Ovary (tissue), 9 donors: ENCODE results near the gene CHADL. TPM values are rescaled to one million over a fixed set of nuclear protein-coding genes. Genes with fewer than 3 reads are reported as not detected.
"Not testable (repeated sequence)": the region's sequence is repeated elsewhere in the genome, so short reads cannot be mapped to it uniquely, and the experiment has no call there.

Experiments
- DNase-seq, 5 donors: peaks; one replicate each; pipeline ENCODE4 v3.0.0-alpha.2; 2019 to 2020
- H3K27ac ChIP-seq, 2 donors: fragments of 200-600 bp; one replicate each; pipeline versions ENCODE4 v1.5.1 to v1.8.0; 2019 to 2022
- H3K27me3 ChIP-seq: fragments of 200-600 bp; one replicate; pipeline ENCODE4 v1.8.0; 2022
- H3K36me3 ChIP-seq: fragments of 200-600 bp; sonication (generic); one replicate; pipeline ENCODE4 v1.5.1; 2019
- H3K4me1 ChIP-seq: one replicate; pipeline ENCODE4 v1.8.1; 2013; ENCODE audit warnings: mild to moderate bottlenecking, moderate library complexity; ENCODE audit not compliant: insufficient read depth
- H3K4me3 ChIP-seq: fragments of 200-600 bp; sonication (generic); one replicate; pipeline ENCODE4 v1.5.1; 2017
- H3K9me3 ChIP-seq, 2 donors: fragments of 200-600 bp in 1 of 2; sonication (generic) in 1 of 2; one replicate each; pipeline versions ENCODE4 v1.5.1 to v1.8.1; 2013 to 2019; ENCODE audit warnings: mild to moderate bottlenecking in 1 of 2, moderate library complexity in 1 of 2
- EP300 ChIP-seq: sonication (generic); formaldehyde crosslinking; IDR thresholded peaks from one replicate; pipeline ENCODE4 v1.6.1; 2017; ENCODE audit warnings: antibody characterized with exemption
- POLR2A ChIP-seq: fragments of 450-650 bp; IDR thresholded peaks from one replicate; pipeline ENCODE4 v1.6.1; 2017; ENCODE audit warnings: antibody characterized with exemption, mild to moderate bottlenecking, moderate library complexity
- WGBS, 3 donors: extraction: QIAGEN DNeasy Blood & Tissue Kit in 1 of 3; methylation state at CpG; one replicate each; pipeline versions ENCODE4 v1.1.5 to v1.1.7; 2013 to 2017; 5-methylcytosine and 5-hydroxymethylcytosine counted together
- intact Hi-C, 4 donors: fragments of 100-400 bp; cut with DNase I; formaldehyde crosslinking; loops; one replicate each; pipeline versions ENCODE4 v1.11.0 to v1.15.1; 2022 to 2023
- microRNA-seq, 3 donors: library from miRNA; unstranded; fragments of <30 nt; microRNA quantifications; one replicate each; pipeline versions ENCODE4 to v1.2.0, GENCODE V29; 2019 to 2020
- polyA plus RNA-seq, 2 donors: library from polyadenylated mRNA; stranded (reverse); fragments of 200-250 nt in 1 of 2; fragments of 350-450 nt in 1 of 2; fragmentation: Illumina TruSeq in 1 of 2; extraction: RNeasy Lipid Tissue Mini Kit (QIAGEN cat#74804) in 1 of 2; gene quantifications; one replicate each; pipeline ENCODE4 v1.2.3, GENCODE V29; 2013 to 2014
- small RNA-seq: library from RNA; depleted of rRNA; stranded (forward); fragments of <200 nt; gene quantifications from one replicate; pipeline ENCODE3, GENCODE V24; 2016
- total RNA-seq, 7 donors: library from RNA; depleted of rRNA in 2 of 7; stranded (reverse); fragments of >200 nt in 2 of 7; fragmentation: NEBNext Ultra II Directional in 3 of 7; extraction: Animal tissue kit (Norgen Biotek cat#: 25700) in 3 of 7; gene quantifications; one replicate each; pipeline versions ENCODE4 v1.1.0 to v1.2.4, GENCODE V29; 2016 to 2023
- TF ChIP-seq, protein P1 (sequence below), 3 donors: fragments of 450-650 bp in 2 of 3; fragments of 200-600 bp in 1 of 3; IDR thresholded peaks; one replicate each; pipeline versions ENCODE4 v1.5.1 to v1.8.0; 2016 to 2022; ENCODE audit warnings: antibody characterized with exemption in 3 of 3, mild to moderate bottlenecking in 1 of 3
- donor health status: DM: no; HTN: no; CAD: no; lungs with moderate emphysema.
- donor health status: DM: no; HTN: no; CAD: no.
- donor health status: Bipolar disorder and iron deficiency.
- donor health status: DM: yes; HTN: yes; CAD: no.
- donor health status: DM: no; HTN: no; CAD: no.
- donor health status: DM: yes; HTN: yes; CAD: no.

CHADL gene
- total and polyA plus RNA-seq, 9 donors, result 0.08 to 6.2 (median 2.6) TPM

DNA sequence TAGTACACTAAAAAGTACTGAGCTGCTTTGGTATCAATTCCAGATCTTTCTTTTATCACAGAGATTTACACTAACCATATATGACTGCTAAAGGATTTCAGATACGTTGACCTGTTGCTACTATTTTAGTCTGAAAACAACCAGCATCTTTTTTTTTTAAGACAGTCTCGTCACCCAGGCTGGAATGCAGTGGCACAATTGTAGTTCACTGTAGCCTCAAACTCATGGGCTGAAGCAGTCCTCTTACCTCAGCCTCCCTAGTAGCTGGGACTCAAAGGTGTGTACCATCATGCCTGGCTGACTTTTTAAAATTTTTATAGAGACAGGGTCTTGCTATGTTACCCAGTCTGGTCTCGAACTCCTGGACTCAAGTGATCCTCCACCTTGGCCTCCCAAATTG lies 59.8 kb downstream of the CHADL start:
- no peaks in the 10 kb centered on the region for H3K27me3 ChIP-seq
- 81 to 88% (median 86%) methylated on average over 3 of the region's 3 CpGs for WGBS, 3 donors
- no peaks in the 10 kb centered on the region for H3K36me3 ChIP-seq
- no peak overlapping the region for H3K27ac ChIP-seq
- TF ChIP-seq EP300 (no peak), POLR2A (no peak)
- TF ChIP-seq, protein P1, sequence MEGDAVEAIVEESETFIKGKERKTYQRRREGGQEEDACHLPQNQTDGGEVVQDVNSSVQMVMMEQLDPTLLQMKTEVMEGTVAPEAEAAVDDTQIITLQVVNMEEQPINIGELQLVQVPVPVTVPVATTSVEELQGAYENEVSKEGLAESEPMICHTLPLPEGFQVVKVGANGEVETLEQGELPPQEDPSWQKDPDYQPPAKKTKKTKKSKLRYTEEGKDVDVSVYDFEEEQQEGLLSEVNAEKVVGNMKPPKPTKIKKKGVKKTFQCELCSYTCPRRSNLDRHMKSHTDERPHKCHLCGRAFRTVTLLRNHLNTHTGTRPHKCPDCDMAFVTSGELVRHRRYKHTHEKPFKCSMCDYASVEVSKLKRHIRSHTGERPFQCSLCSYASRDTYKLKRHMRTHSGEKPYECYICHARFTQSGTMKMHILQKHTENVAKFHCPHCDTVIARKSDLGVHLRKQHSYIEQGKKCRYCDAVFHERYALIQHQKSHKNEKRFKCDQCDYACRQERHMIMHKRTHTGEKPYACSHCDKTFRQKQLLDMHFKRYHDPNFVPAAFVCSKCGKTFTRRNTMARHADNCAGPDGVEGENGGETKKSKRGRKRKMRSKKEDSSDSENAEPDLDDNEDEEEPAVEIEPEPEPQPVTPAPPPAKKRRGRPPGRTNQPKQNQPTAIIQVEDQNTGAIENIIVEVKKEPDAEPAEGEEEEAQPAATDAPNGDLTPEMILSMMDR (IDR thresholded peaks at IDR 0.05), result no peak
- H3K9me3 ChIP-seq, result no peaks in the 10 kb centered on the region
- no peak for DNase-seq
- no peaks in the 10 kb centered on the region for H3K4me1 ChIP-seq
- intact Hi-C loops, result no loop called here
- no peak overlapping the region for H3K4me3 ChIP-seq

DNA sequence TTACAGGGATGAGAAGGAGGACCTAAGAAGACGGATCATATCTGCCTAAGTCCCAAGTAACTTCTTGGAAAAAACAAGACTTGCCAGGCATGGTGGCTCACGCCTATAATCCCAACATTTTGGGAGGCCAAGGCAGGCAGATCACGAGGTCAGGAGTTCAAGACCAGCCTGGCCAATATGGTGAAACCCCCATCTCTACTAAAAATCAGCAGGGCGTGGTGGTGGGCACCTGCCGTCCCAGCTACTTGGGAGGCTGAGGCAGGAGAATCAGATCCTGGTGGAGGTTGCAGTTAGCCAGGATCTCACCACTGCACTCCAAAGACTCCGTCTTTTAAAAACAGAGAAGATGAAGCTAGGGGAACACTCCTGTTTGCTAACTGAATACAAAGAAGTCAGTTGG lies 60.4 kb downstream of the CHADL start:
- H3K27ac ChIP-seq, H3K4me3 ChIP-seq, H3K4me1 ChIP-seq, H3K27me3 ChIP-seq, H3K9me3 ChIP-seq, intact Hi-C loops, DNase-seq, H3K36me3 ChIP-seq: not testable (repeated sequence)
- WGBS, 3 donors, result 93 to 95% (median 93%) methylated on average over 6 of the region's 6 CpGs

Small RNAs within 50 kb of the gene (microRNA-seq; reads per million reads assigned to microRNA genes)
- 0 to 0.16 (median 0) reads per million in 3 donors for gene MIR6889

Small RNAs within 50 kb of the gene (small RNA-seq; reads per million reads assigned to genes)
- not detected for gene MIR6889

Other genes starting within 250 kb of the CHADL start
- gene EP300, start 148.3 kb downstream of the CHADL start, total RNA-seq, result 10 to 100 TPM; 51.4 to 86.2 (median 71.9) TPM
- gene EP300, start 148.3 kb downstream of the CHADL start, polyA plus RNA-seq, result 10 to 100 TPM; 23.6 to 57.9 TPM
- gene L3MBTL2, start 35.6 kb downstream of the CHADL start, total RNA-seq, result 10 to 100 TPM in 6 of 7 donors, 1 to 10 TPM in 1; 8.9 to 32.1 (median 25.6) TPM
- 10 to 100 TPM; 14.8 to 20.7 TPM for gene L3MBTL2, start 35.6 kb downstream of the CHADL start, polyA plus RNA-seq
- gene RANGAP1, start 45.3 kb upstream of the CHADL start, total RNA-seq, result 10 to 100 TPM; 17.2 to 37.9 (median 33.7) TPM
- gene RANGAP1, start 45.3 kb upstream of the CHADL start, polyA plus RNA-seq, result 10 to 100 TPM; 27.4 to 31.5 TPM
- 10 to 100 TPM; 27.3 to 96.5 (median 88.0) TPM for gene ZC3H7B, start 60.6 kb upstream of the CHADL start, total RNA-seq
- gene ZC3H7B, start 60.6 kb upstream of the CHADL start, polyA plus RNA-seq, result 10 to 100 TPM; 30.7 to 63.1 TPM
- 10 to 100 TPM; 10.8 to 64.6 (median 49.6) TPM for gene TEF, start 141.0 kb upstream of the CHADL start, total RNA-seq
- 10 to 100 TPM; 26.2 to 42.8 TPM for gene TEF, start 141.0 kb upstream of the CHADL start, polyA plus RNA-seq
- 100 to 1,000 TPM in 1 of 7 donors, 10 to 100 TPM in 6; 24.0 to 110 (median 83.9) TPM for gene TOB2, start 205.9 kb upstream of the CHADL start, total RNA-seq
- 10 to 100 TPM; 22.8 to 40.3 TPM for gene TOB2, start 205.9 kb upstream of the CHADL start, polyA plus RNA-seq
- 10 to 100 TPM; 27.3 to 44.2 (median 32.0) TPM for gene PHF5A, start 227.8 kb upstream of the CHADL start, total RNA-seq
- gene PHF5A, start 227.8 kb upstream of the CHADL start, polyA plus RNA-seq, result 10 to 100 TPM; 36.8 to 55.3 TPM
- gene ACO2, start 228.2 kb upstream of the CHADL start, total RNA-seq, result 10 to 100 TPM; 20.6 to 58.3 (median 50.7) TPM
- gene ACO2, start 228.2 kb upstream of the CHADL start, polyA plus RNA-seq, result 10 to 100 TPM; 32.3 to 99.1 TPM